OCI-LY1 (cell line): ENCODE data around the gene ATN1.

Source experiments
- CTCF ChIP-seq: fragments of 200-600 bp; sonication (generic), shearing (Covaris generic); IDR thresholded peaks from 2 replicates; pipeline ENCODE4 v1.5.1; 2017; ENCODE audit warnings: mild to moderate bottlenecking, antibody characterized with exemption, low read length, moderate library complexity, mixed read lengths
- EZH2 ChIP-seq: fragments of 200-600 bp; sonication (generic), shearing (Covaris generic); IDR thresholded peaks from 2 replicates; pipeline ENCODE4 v1.8.0; 2017; ENCODE audit warnings: borderline replicate concordance, mixed run types, mild to moderate bottlenecking, antibody characterized with exemption, low read length, moderate library complexity, mixed read lengths

- TF ChIP-seq CTCF, result no peak
- TF ChIP-seq EZH2, result no peak
Observed at GRCh38 chr12:6909421-6910145, 18.2 kb upstream of the ATN1 start.
